Keratinocyte (primary cell): ENCODE results near the gene LAMA2. TPM values are rescaled to one million over a fixed set of nuclear protein-coding genes. Genes with fewer than 3 reads are reported as not detected.

Experiments
- DNase-seq: peaks from one replicate; pipeline ENCODE4 v3.0.0-alpha.2; 2011; ENCODE audit warnings: low read depth, missing footprints, low spot score
- FAIRE-seq: peaks from 2 replicates; lab custom pipeline; 2011; peaks lifted over from hg19 to GRCh38; lab: Jason Lieb, UNC
- H2AFZ ChIP-seq: 2 replicates; pipeline ENCODE4 v1.6.0; 2012; ENCODE audit warnings: low read length, control low read depth, inconsistent platforms; ENCODE audit not compliant: control insufficient read depth
- H3K27ac ChIP-seq: 2 replicates; pipeline ENCODE4 v1.5.1; 2011; ENCODE audit warnings: low read length; ENCODE audit not compliant: control insufficient read depth, insufficient read depth
- H3K27me3 ChIP-seq: 3 replicates; pipeline ENCODE4 v1.6.0; 2011; ENCODE audit warnings: low read length; ENCODE audit not compliant: control insufficient read depth, insufficient read depth; ENCODE audit errors: extremely low read depth
- H3K36me3 ChIP-seq, 2 experiments: 2 replicates in 1 of 2; 3 replicates in 1 of 2; pipeline ENCODE4 v1.5.1; 2011; ENCODE audit warnings: low read length in 2 of 2, mild to moderate bottlenecking in 1 of 2; ENCODE audit not compliant: control insufficient read depth in 2 of 2, insufficient read depth in 2 of 2; ENCODE audit errors: extremely low read depth in 1 of 2
- H3K4me1 ChIP-seq: 3 replicates; pipeline ENCODE4 v1.5.1; 2011; ENCODE audit warnings: low read length; ENCODE audit not compliant: control insufficient read depth, insufficient read depth; ENCODE audit errors: extremely low read depth
- H3K4me2 ChIP-seq: 3 replicates; pipeline ENCODE4 v1.6.0; 2011; ENCODE audit warnings: low read depth, low read length; ENCODE audit not compliant: control insufficient read depth, insufficient read depth; ENCODE audit errors: extremely low read depth
- H3K4me3 ChIP-seq, 3 experiments: fragments of 200-600 bp in 1 of 3; sonication (generic) in 1 of 3; 2 replicates in 2 of 3; 3 replicates in 1 of 3; pipeline ENCODE4 v1.5.1; 2011 to 2016; ENCODE audit warnings: low read length in 3 of 3, mild to moderate bottlenecking in 3 of 3, control low read depth in 2 of 3, inconsistent platforms in 1 of 3, low read depth in 1 of 3, mixed read lengths in 1 of 3, mixed run types in 1 of 3, moderate library complexity in 1 of 3; ENCODE audit not compliant: control insufficient read depth in 2 of 3, insufficient read depth in 2 of 3; ENCODE audit errors: extremely low read depth in 1 of 3
- H3K79me2 ChIP-seq: 2 replicates; pipeline ENCODE4 v1.6.0; 2012; ENCODE audit warnings: low read length; ENCODE audit not compliant: control insufficient read depth, insufficient read depth
- H3K9ac ChIP-seq: 3 replicates; pipeline ENCODE4 v1.6.0; 2011; ENCODE audit warnings: low read length; ENCODE audit not compliant: control insufficient read depth, insufficient read depth; ENCODE audit errors: extremely low read depth
- H3K9me1 ChIP-seq: 3 replicates; pipeline ENCODE4 v1.6.0; 2011; ENCODE audit warnings: low read length; ENCODE audit not compliant: control insufficient read depth, insufficient read depth; ENCODE audit errors: extremely low read depth
- H3K9me3 ChIP-seq: 2 replicates; pipeline ENCODE4 v1.5.1; 2012; ENCODE audit warnings: low read depth, low read length; ENCODE audit not compliant: control insufficient read depth
- H4K20me1 ChIP-seq: 3 replicates; pipeline ENCODE4 v1.6.0; 2011; ENCODE audit warnings: low read length; ENCODE audit not compliant: control insufficient read depth, insufficient read depth; ENCODE audit errors: extremely low read depth
- EZH2 ChIP-seq: IDR thresholded peaks from one replicate; pipeline ENCODE4 v1.6.1; 2012; ENCODE audit warnings: inconsistent platforms, mild to moderate bottlenecking, low read length, moderate library complexity
- dilution Hi-C: fragments of 300-500 bp; cut with MboI; formaldehyde crosslinking; loops from one replicate; pipeline ENCODE4 v1.7.0; 2020; ENCODE audit warnings: low sequenced_read_pairs; ENCODE audit not compliant: extremely low pct_ligation_motif_present
- polyA plus RNA-seq, 5 experiments: library from polyadenylated mRNA; depleted of rRNA in 3 of 5; stranded (reverse) in 3 of 5; stranded (forward) in 1 of 5; unstranded in 1 of 5; fragments of >200 nt; gene quantifications; 1 replicate in 1 of 5; 2 replicates in 3 of 5; 3 replicates in 1 of 5; pipeline versions ENCODE4 v1.2.1 to v1.2.3, GENCODE V29; 2011 to 2012; ENCODE audit warnings: missing spikeins in 2 of 5, low read depth in 1 of 5, low replicate concordance in 1 of 5
- TF ChIP-seq, protein P1 (sequence below), 3 experiments: IDR thresholded peaks in 1 of 3; conservative IDR thresholded peaks in 1 of 3; optimal IDR thresholded peaks in 1 of 3; 2 replicates in 2 of 3; 3 replicates in 1 of 3; pipeline versions ENCODE3 to v1.5.1; 2011; ENCODE audit warnings: low read length in 3 of 3, mild to moderate bottlenecking in 3 of 3, moderate library complexity in 2 of 3, control low read depth in 1 of 3, inconsistent platforms in 1 of 3; ENCODE audit not compliant: insufficient read depth in 2 of 3; ENCODE audit errors: extremely low read depth in 1 of 3

Gene LAMA2
- polyA plus RNA-seq, 1 donor (not counting 4 experiments of a cell fraction or from before 2014, with no cell fraction given), result 1.4 TPM

GRCh38 chr6:129208415-129209034 lies 325.6 kb downstream of the LAMA2 start:
- DNase-seq, result no peak
- Histone ChIP-seq H3K9ac (no peak overlapping the region), H3K9me3 (no peaks in the 10 kb centered on the region), H3K36me3 (no peaks in the 10 kb centered on the region), H3K4me2 (no peak overlapping the region), H3K27ac (no peak overlapping the region), H3K27me3 (no peaks in the 10 kb centered on the region), H3K4me3 (no peak overlapping the region), H3K4me1 (no peaks in the 10 kb centered on the region), H3K79me2 (no peaks in the 10 kb centered on the region), H4K20me1 (no peaks in the 10 kb centered on the region), H3K9me1 (no peaks in the 10 kb centered on the region), H2AFZ (no peak overlapping the region)
- TF ChIP-seq, protein P1, sequence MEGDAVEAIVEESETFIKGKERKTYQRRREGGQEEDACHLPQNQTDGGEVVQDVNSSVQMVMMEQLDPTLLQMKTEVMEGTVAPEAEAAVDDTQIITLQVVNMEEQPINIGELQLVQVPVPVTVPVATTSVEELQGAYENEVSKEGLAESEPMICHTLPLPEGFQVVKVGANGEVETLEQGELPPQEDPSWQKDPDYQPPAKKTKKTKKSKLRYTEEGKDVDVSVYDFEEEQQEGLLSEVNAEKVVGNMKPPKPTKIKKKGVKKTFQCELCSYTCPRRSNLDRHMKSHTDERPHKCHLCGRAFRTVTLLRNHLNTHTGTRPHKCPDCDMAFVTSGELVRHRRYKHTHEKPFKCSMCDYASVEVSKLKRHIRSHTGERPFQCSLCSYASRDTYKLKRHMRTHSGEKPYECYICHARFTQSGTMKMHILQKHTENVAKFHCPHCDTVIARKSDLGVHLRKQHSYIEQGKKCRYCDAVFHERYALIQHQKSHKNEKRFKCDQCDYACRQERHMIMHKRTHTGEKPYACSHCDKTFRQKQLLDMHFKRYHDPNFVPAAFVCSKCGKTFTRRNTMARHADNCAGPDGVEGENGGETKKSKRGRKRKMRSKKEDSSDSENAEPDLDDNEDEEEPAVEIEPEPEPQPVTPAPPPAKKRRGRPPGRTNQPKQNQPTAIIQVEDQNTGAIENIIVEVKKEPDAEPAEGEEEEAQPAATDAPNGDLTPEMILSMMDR (optimal IDR thresholded peaks at IDR 0.05 in 1 of 3, IDR thresholded peaks at IDR 0.05 in 1 of 3, conservative IDR thresholded peaks at IDR 0.05 in 1 of 3; ENCODE audit: extremely low read depth in 1 of 3, insufficient read depth in 2 of 3, low read length in 3 of 3), result no peak
- no peak for TF ChIP-seq EZH2
- no peak for FAIRE-seq
- dilution Hi-C loops, result no loop called here

- no peak for TF ChIP-seq EZH2
- TF ChIP-seq, protein P1 (optimal IDR thresholded peaks at IDR 0.05 in 1 of 3, IDR thresholded peaks at IDR 0.05 in 1 of 3, conservative IDR thresholded peaks at IDR 0.05 in 1 of 3; ENCODE audit: extremely low read depth in 1 of 3, insufficient read depth in 2 of 3, low read length in 3 of 3), result no peak
- Histone ChIP-seq H3K9ac (no peak overlapping the region), H3K4me1 (no peaks in the 10 kb centered on the region), H3K4me2 (no peak overlapping the region), H3K27ac (no peak overlapping the region), H4K20me1 (no peaks in the 10 kb centered on the region), H2AFZ (no peak overlapping the region), H3K79me2 (no peaks in the 10 kb centered on the region), H3K9me3 (no peaks in the 10 kb centered on the region), H3K36me3 (no peaks in the 10 kb centered on the region), H3K4me3 (no peak overlapping the region), H3K27me3 (no peaks in the 10 kb centered on the region), H3K9me1 (no peaks in the 10 kb centered on the region)
- dilution Hi-C loops, result no loop called here
- DNase-seq (no peak), FAIRE-seq (no peak)
Measured at GRCh38 chr6:129209355-129209754, 326.4 kb downstream of the LAMA2 start.
